Loucy (cell line): ENCODE data around the gene IQCF5.

Source experiments
- H2AFZ ChIP-seq: fragments of 200-600 bp; sonication (generic); 2 replicates; pipeline ENCODE4 v1.6.0; 2016; ENCODE audit warnings: antibody characterized with exemption, mild to moderate bottlenecking, low read length, moderate library complexity
- H3F3A ChIP-seq: fragments of 200-600 bp; 2 replicates; pipeline ENCODE4 v1.6.0; 2016; ENCODE audit warnings: antibody characterized with exemption, low read depth, mild to moderate bottlenecking
- H3K27me3 ChIP-seq: fragments of 200-600 bp; sonication (generic); 2 replicates; pipeline ENCODE4 v1.6.1; 2014; ENCODE audit warnings: low read length, mild to moderate bottlenecking; ENCODE audit not compliant: insufficient read depth, poor library complexity, severe bottlenecking
- H3K36me3 ChIP-seq: fragments of 200-600 bp; sonication (generic); 2 replicates; pipeline ENCODE4 v1.6.1; 2016; ENCODE audit warnings: low read length; ENCODE audit not compliant: insufficient read depth
- H3K4me1 ChIP-seq: fragments of 200-600 bp; sonication (generic); 2 replicates; pipeline ENCODE4 v1.5.1; 2014; ENCODE audit warnings: low read length, mild to moderate bottlenecking; ENCODE audit not compliant: insufficient read depth, poor library complexity, severe bottlenecking
- H3K4me2 ChIP-seq: fragments of 200-600 bp; sonication (generic); 2 replicates; pipeline ENCODE4 v1.6.0; 2014; ENCODE audit warnings: antibody characterized with exemption, low read length, low read depth, mild to moderate bottlenecking; ENCODE audit not compliant: poor library complexity, severe bottlenecking
- H3K4me3 ChIP-seq: fragments of 200-600 bp; sonication (generic); 2 replicates; pipeline ENCODE4 v1.5.1; 2014; ENCODE audit warnings: low read length, mild to moderate bottlenecking, mixed read lengths; ENCODE audit not compliant: poor library complexity, severe bottlenecking
- H3K79me2 ChIP-seq: fragments of 200-600 bp; sonication (generic); 2 replicates; pipeline ENCODE4 v1.6.1; 2014; ENCODE audit warnings: low read length; ENCODE audit not compliant: insufficient read depth
- H3K9ac ChIP-seq: fragments of 200-600 bp; sonication (generic); 2 replicates; pipeline ENCODE4 v1.6.0; 2014; ENCODE audit warnings: mild to moderate bottlenecking, low read depth, low read length, moderate library complexity; ENCODE audit not compliant: poor library complexity, severe bottlenecking
- H3K9me2 ChIP-seq: fragments of 200-600 bp; sonication (generic); replicated peaks from 2 replicates; pipeline ENCODE4 v1.6.1; 2016; ENCODE audit warnings: low read depth, low read length, mixed read lengths
- H3K9me3 ChIP-seq: fragments of 200-600 bp; sonication (generic); 2 replicates; pipeline ENCODE4 v1.6.1; 2014; ENCODE audit warnings: mild to moderate bottlenecking, antibody characterized with exemption, low read length, low read depth; ENCODE audit not compliant: insufficient read depth
- H4K20me1 ChIP-seq: fragments of 200-600 bp; sonication (generic); 2 replicates; pipeline ENCODE4 v1.6.0; 2014; ENCODE audit warnings: antibody characterized with exemption, low read length, mild to moderate bottlenecking; ENCODE audit not compliant: insufficient read depth, poor library complexity, severe bottlenecking
- CTCF ChIP-seq: fragments of 200-600 bp; sonication (generic); conservative IDR thresholded peaks from 2 replicates; pipeline ENCODE4 v1.5.1; 2014; ENCODE audit warnings: mild to moderate bottlenecking, antibody characterized with exemption, low read length
- EZH2phosphoT487 ChIP-seq: fragments of 200-600 bp; IDR thresholded peaks from 2 replicates; pipeline ENCODE4 v1.6.1; 2018; ENCODE audit warnings: antibody characterized with exemption, mild to moderate bottlenecking, moderate library complexity, borderline replicate concordance

IQCF5 gene

GRCh38 chr3:51894391-51894790 is 19.0 kb upstream of the IQCF5 start:
- H3F3A ChIP-seq = no peaks in the 10 kb centered on the region
- no peaks in the 10 kb centered on the region for H3K36me3 ChIP-seq
- no peak overlapping the region for H2AFZ ChIP-seq
- H3K9me3 ChIP-seq = no peaks in the 10 kb centered on the region
- H3K4me3 ChIP-seq = no peak overlapping the region
- H3K9ac ChIP-seq = no peak overlapping the region
- no peak overlapping the region for H3K4me2 ChIP-seq
- TF ChIP-seq EZH2phosphoT487 (no peak), CTCF (no peak)
- H3K4me1 ChIP-seq = peaks cover 13% of the 10 kb centered on the region
- H3K9me2 ChIP-seq = no peaks in the 10 kb centered on the region
- H3K27me3 ChIP-seq = no peaks in the 10 kb centered on the region
- no peaks in the 10 kb centered on the region for H4K20me1 ChIP-seq
- H3K79me2 ChIP-seq = no peaks in the 10 kb centered on the region

GRCh38 chr3:51891242-51892039 is 16.0 kb upstream of the IQCF5 start:
- Histone ChIP-seq H3K4me3 (no peak overlapping the region), H3K4me1 (peaks cover 13% of the 10 kb centered on the region), H3F3A (no peaks in the 10 kb centered on the region), H3K36me3 (no peaks in the 10 kb centered on the region), H3K9ac (no peak overlapping the region), H3K4me2 (no peak overlapping the region), H3K27me3 (no peaks in the 10 kb centered on the region), H2AFZ (no peak overlapping the region), H3K79me2 (no peaks in the 10 kb centered on the region), H3K9me2 (no peaks in the 10 kb centered on the region), H4K20me1 (no peaks in the 10 kb centered on the region), H3K9me3 (no peaks in the 10 kb centered on the region)
- TF ChIP-seq CTCF = no peak
- TF ChIP-seq EZH2phosphoT487 = no peak

- Histone ChIP-seq H2AFZ (no peak overlapping the region), H3K4me3 (no peak overlapping the region), H3K36me3 (no peaks in the 10 kb centered on the region), H3K4me1 (peaks cover 13% of the 10 kb centered on the region), H4K20me1 (no peaks in the 10 kb centered on the region), H3K9me2 (no peaks in the 10 kb centered on the region), H3K27me3 (no peaks in the 10 kb centered on the region), H3K79me2 (no peaks in the 10 kb centered on the region), H3K4me2 (no peak overlapping the region), H3K9ac (no peak overlapping the region), H3F3A (no peaks in the 10 kb centered on the region), H3K9me3 (no peaks in the 10 kb centered on the region)
- no peak for TF ChIP-seq CTCF
- no peak for TF ChIP-seq EZH2phosphoT487
These were observed 13.2 kb upstream of the IQCF5 start for GRCh38 chr3:51888463-51889105.
